IMR-90 (cell line): ENCODE measurements around the gene UPF1. TPM values are rescaled to one million over a fixed set of nuclear protein-coding genes. Genes with fewer than 3 reads are reported as not detected.
A peak's percentile ranks its signal among the peaks of the same experiment; 100 is the strongest.

Source experiments
- ATAC-seq: fragments of 200-7000 bp; cut with Tn5 transposase; 2 replicates; pipeline ENCODE4 v1.9.1; 2020; ENCODE audit warnings: low read depth, mild to moderate bottlenecking, moderate library complexity
- BruUV-seq: library from RNA; stranded (reverse); fragments of 400-500 nt; replicated peaks from 2 replicates; lab custom pipeline; 2021; lab: Mats Ljungman, UMichigan
- CTCF ChIA-PET: fragments of 300-600 bp; formaldehyde crosslinking; extraction: SDS; loops from one replicate; lab custom pipeline; 2021; ENCODE audit warnings: antibody characterized with exemption; lab: Yijun Ruan, JAX
- POLR2A ChIA-PET: fragments of 300-600 bp; sonication (Branson Sonifier 250); formaldehyde crosslinking; loops from one replicate; lab custom pipeline; 2022; ENCODE audit warnings: antibody characterized with exemption; ENCODE audit not compliant: unreplicated experiment; lab: Charles Lee
- DNase-seq: peaks from one replicate; pipeline ENCODE4 v3.0.0; 2013
- H2AFZ ChIP-seq: replicated peaks from 2 replicates; pipeline ENCODE3; 2013; ENCODE audit warnings: low read length, mild to moderate bottlenecking; ENCODE audit not compliant: poor library complexity
- H2AK5ac ChIP-seq: 2 replicates; pipeline ENCODE4 v1.6.1; 2013; ENCODE audit warnings: low read depth, low read length, inconsistent platforms
- H2AK9ac ChIP-seq: replicated peaks from 2 replicates; pipeline ENCODE3; 2013; ENCODE audit warnings: mild to moderate bottlenecking, low read depth, low read length, moderate library complexity; ENCODE audit not compliant: poor library complexity
- H2BK120ac ChIP-seq: 2 replicates; pipeline ENCODE4 v1.6.1; 2013; ENCODE audit warnings: low read depth, low read length, inconsistent platforms
- H2BK15ac ChIP-seq: 3 replicates; pipeline ENCODE4 v1.6.1; 2013; ENCODE audit warnings: low read depth, low read length, inconsistent platforms
- H2BK20ac ChIP-seq: 2 replicates; pipeline ENCODE4 v1.6.1; 2013; ENCODE audit warnings: low read depth, mild to moderate bottlenecking, inconsistent platforms, low read length, moderate library complexity
- H2BK5ac ChIP-seq: 2 replicates; pipeline ENCODE4 v1.6.1; 2013; ENCODE audit warnings: mild to moderate bottlenecking, low read depth, low read length, inconsistent platforms; ENCODE audit not compliant: poor library complexity, severe bottlenecking
- H3K14ac ChIP-seq: replicated peaks from 2 replicates; pipeline ENCODE4 v1.6.1; 2013; ENCODE audit warnings: low read depth, low read length, inconsistent platforms
- H3K18ac ChIP-seq: 2 replicates; pipeline ENCODE4 v1.6.1; 2013; ENCODE audit warnings: low read depth, low read length, control low read depth
- H3K23ac ChIP-seq: 2 replicates; pipeline ENCODE4 v1.6.1; 2013; ENCODE audit warnings: low read depth, low read length, inconsistent platforms
- H3K27ac ChIP-seq: 2 replicates; pipeline ENCODE4 v1.5.1; 2013; ENCODE audit warnings: mild to moderate bottlenecking, control low read depth, low read length; ENCODE audit not compliant: insufficient read depth
- H3K27me3 ChIP-seq: 2 replicates; pipeline ENCODE4 v1.6.1; 2013; ENCODE audit warnings: low read length; ENCODE audit not compliant: control insufficient read depth, insufficient read depth
- H3K36me3 ChIP-seq: 2 replicates; pipeline ENCODE4 v1.6.1; 2013; ENCODE audit warnings: low read length, mixed read lengths; ENCODE audit not compliant: control insufficient read depth, insufficient read depth
- H3K4ac ChIP-seq: 2 replicates; pipeline ENCODE4 v1.6.1; 2013; ENCODE audit warnings: low read depth, low read length, inconsistent platforms
- H3K4me1 ChIP-seq: 2 replicates; pipeline ENCODE4 v1.6.1; 2013; ENCODE audit warnings: low read length, mixed read lengths; ENCODE audit not compliant: control insufficient read depth, insufficient read depth
- H3K4me2 ChIP-seq: 2 replicates; pipeline ENCODE4 v1.6.1; 2013; ENCODE audit warnings: low read depth, mild to moderate bottlenecking, control low read depth, low read length, moderate library complexity
- H3K4me3 ChIP-seq: 2 replicates; pipeline ENCODE4 v1.5.1; 2013; ENCODE audit warnings: low read depth, mild to moderate bottlenecking, control low read depth, low read length, moderate library complexity; ENCODE audit not compliant: insufficient read depth
- H3K56ac ChIP-seq: 2 replicates; pipeline ENCODE4 v1.6.1; 2013; ENCODE audit warnings: low read length, inconsistent platforms; ENCODE audit not compliant: insufficient read depth; ENCODE audit errors: extremely low read depth
- H3K79me1 ChIP-seq, 2 experiments: 2 replicates each; pipeline ENCODE4 v1.6.1; 2013; ENCODE audit warnings: low read length in 2 of 2, inconsistent platforms in 1 of 2, low read depth in 1 of 2
- H3K9ac ChIP-seq: 2 replicates; pipeline ENCODE4 v1.6.1; 2013; ENCODE audit warnings: low read depth, low read length, control low read depth
- H3K9me1 ChIP-seq: 2 replicates; pipeline ENCODE4 v1.6.1; 2013; ENCODE audit warnings: low read length, inconsistent platforms; ENCODE audit not compliant: insufficient read depth
- H3K9me3 ChIP-seq: 2 replicates; pipeline ENCODE4 v1.6.1; 2013; ENCODE audit warnings: low read length; ENCODE audit not compliant: control insufficient read depth, insufficient read depth
- H4K20me1 ChIP-seq: 2 replicates; pipeline ENCODE4 v1.6.1; 2013; ENCODE audit warnings: low read length, inconsistent platforms; ENCODE audit not compliant: insufficient read depth
- H4K5ac ChIP-seq: 2 replicates; pipeline ENCODE4 v1.6.1; 2013; ENCODE audit warnings: mild to moderate bottlenecking, low read depth, low read length, control low read depth
- H4K8ac ChIP-seq, 2 experiments: 2 replicates each; pipeline ENCODE4 v1.6.1; 2013; ENCODE audit warnings: low read depth in 2 of 2, low read length in 2 of 2, control low read depth in 1 of 2, inconsistent platforms in 1 of 2
- H4K91ac ChIP-seq: 2 replicates; pipeline ENCODE4 v1.6.1; 2013; ENCODE audit warnings: low read depth, low read length, inconsistent platforms; ENCODE audit not compliant: insufficient read depth
- BHLHE40 ChIP-seq: fragments of 150-350 bp; IDR thresholded peaks from 2 replicates; pipeline ENCODE4 v1.6.1; 2016; ENCODE audit warnings: mild to moderate bottlenecking, low read depth, low read length
- CEBPB ChIP-seq: IDR thresholded peaks from 2 replicates; pipeline ENCODE4 v1.6.1; 2012; ENCODE audit warnings: low read depth, low read length, improper control_type of control experiment
- CHD1 ChIP-seq: IDR thresholded peaks from 2 replicates; pipeline ENCODE4 v1.6.1; 2012; ENCODE audit warnings: low read depth, low read length, improper control_type of control experiment
- MAZ ChIP-seq: IDR thresholded peaks from 2 replicates; pipeline ENCODE4 v1.6.1; 2012; ENCODE audit warnings: low read depth, mild to moderate bottlenecking, low read length, improper control_type of control experiment, moderate library complexity, borderline replicate concordance
- MXI1 ChIP-seq: IDR thresholded peaks from 2 replicates; pipeline ENCODE4 v1.6.1; 2012; ENCODE audit warnings: low read depth, mild to moderate bottlenecking, low read length, moderate library complexity, borderline replicate concordance
- NFE2L2 ChIP-seq: fragments of 150-350 bp; IDR thresholded peaks from 2 replicates; pipeline ENCODE4 v1.6.1; 2016; ENCODE audit warnings: low read depth, mild to moderate bottlenecking, low read length
- POLR2A ChIP-seq: IDR thresholded peaks from 2 replicates; pipeline ENCODE4 v1.6.1; 2012; ENCODE audit warnings: mild to moderate bottlenecking, low read depth, low read length
- RAD21 ChIP-seq: IDR thresholded peaks from 2 replicates; pipeline ENCODE4 v1.6.1; 2012; ENCODE audit warnings: low read length, improper control_type of control experiment
- RFX5 ChIP-seq: IDR thresholded peaks from 2 replicates; pipeline ENCODE4 v1.8.0; 2012; ENCODE audit warnings: low read depth, mild to moderate bottlenecking, low read length, moderate library complexity
- SMC3 ChIP-seq: fragments of 150-350 bp; IDR thresholded peaks from 2 replicates; pipeline ENCODE4 v1.6.1; 2016; ENCODE audit warnings: low read depth, mild to moderate bottlenecking, antibody characterized with exemption, low read length, moderate library complexity
- WGBS, 2 experiments: methylation state at CpG; one replicate each; pipeline versions ENCODE4 v1.1.5 to v1.1.7; 2013; ENCODE audit warnings: missing lambda C conversion rate in 2 of 2; ENCODE audit not compliant: insufficient read length in 1 of 2; ENCODE audit errors: extremely low coverage in 2 of 2; 5-methylcytosine and 5-hydroxymethylcytosine counted together
- dilution Hi-C: fragments of 300-500 bp; cut with HindIII; formaldehyde crosslinking; loops from one replicate; pipeline ENCODE4 v1.14.3; 2018; ENCODE audit warnings: low sequenced_read_pairs; ENCODE audit not compliant: unreplicated experiment
- in situ Hi-C: fragments of 300-500 bp; cut with MboI; formaldehyde crosslinking; loops from 3 replicates; pipeline ENCODE4 v1.14.3; 2019; ENCODE audit warnings: low sequenced_read_pairs, inconsistent platforms, mixed read lengths
- intact Hi-C: fragments of 100-400 bp; cut with micrococcal nuclease; formaldehyde crosslinking; loops from 2 replicates; pipeline ENCODE4 v1.10.0; 2022
- polyA plus RNA-seq, 3 experiments: library from polyadenylated mRNA; depleted of rRNA; stranded (reverse); fragments of >200 nt; gene quantifications; 2 replicates each; pipeline ENCODE4 v1.2.3, GENCODE V29; 2012; ENCODE audit warnings: low replicate concordance in 1 of 3
- total RNA-seq: library from RNA; depleted of rRNA; stranded (reverse); fragments of >200 nt; gene quantifications from 2 replicates; pipeline ENCODE4 v1.2.3, GENCODE V29; 2012
- TF ChIP-seq, protein P1 (sequence below): conservative IDR thresholded peaks from 2 replicates; pipeline ENCODE4 v1.5.1; 2012; ENCODE audit warnings: mild to moderate bottlenecking, low read depth, low read length, improper control_type of control experiment
- TF ChIP-seq, protein P2 (sequence below): fragments of 150-350 bp; IDR thresholded peaks from 2 replicates; pipeline ENCODE4 v1.6.1; 2016; ENCODE audit warnings: low read depth, mild to moderate bottlenecking, low read length, moderate library complexity, borderline replicate concordance
- TF ChIP-seq, protein P3 (sequence below): fragments of 150-350 bp; IDR thresholded peaks from 2 replicates; pipeline ENCODE4 v1.6.1; 2017; ENCODE audit warnings: mild to moderate bottlenecking, antibody characterized with exemption, low read length, low read depth

The UPF1 gene
- total and polyA plus RNA-seq, 2 of the 4 experiments (the other 2 are of a cell fraction): 31.2 to 50.3 TPM

- H4K20me1 ChIP-seq: peaks cover 11% of the 10 kb centered on the region; the same call in 1 of the 2 replicates
- H2BK15ac ChIP-seq: no peak overlapping the region
- H3K18ac ChIP-seq: no peak overlapping the region
- H3K9me3 ChIP-seq: peaks cover 4% of the 10 kb centered on the region
- peaks cover 2% of the 10 kb centered on the region; the same call in 1 of the 2 replicates for H3K4me1 ChIP-seq
- peak overlapping the region; percentile 67 for H2AFZ ChIP-seq
- H3K4ac ChIP-seq: no peak overlapping the region
- ChIA-PET POLR2A (no interaction called here), CTCF (no interaction called here)
- no peaks in the 10 kb centered on the region for H3K79me1 ChIP-seq
- intact Hi-C loops: no loop called here
- TF ChIP-seq BHLHE40 (no peak), CHD1 (no peak), NFE2L2 (no peak), MAZ (no peak), RAD21 (no peak), SMC3 (no peak), CEBPB (no peak), RFX5 (no peak), MXI1 (no peak), POLR2A (no peak)
- TF ChIP-seq, protein P1, sequence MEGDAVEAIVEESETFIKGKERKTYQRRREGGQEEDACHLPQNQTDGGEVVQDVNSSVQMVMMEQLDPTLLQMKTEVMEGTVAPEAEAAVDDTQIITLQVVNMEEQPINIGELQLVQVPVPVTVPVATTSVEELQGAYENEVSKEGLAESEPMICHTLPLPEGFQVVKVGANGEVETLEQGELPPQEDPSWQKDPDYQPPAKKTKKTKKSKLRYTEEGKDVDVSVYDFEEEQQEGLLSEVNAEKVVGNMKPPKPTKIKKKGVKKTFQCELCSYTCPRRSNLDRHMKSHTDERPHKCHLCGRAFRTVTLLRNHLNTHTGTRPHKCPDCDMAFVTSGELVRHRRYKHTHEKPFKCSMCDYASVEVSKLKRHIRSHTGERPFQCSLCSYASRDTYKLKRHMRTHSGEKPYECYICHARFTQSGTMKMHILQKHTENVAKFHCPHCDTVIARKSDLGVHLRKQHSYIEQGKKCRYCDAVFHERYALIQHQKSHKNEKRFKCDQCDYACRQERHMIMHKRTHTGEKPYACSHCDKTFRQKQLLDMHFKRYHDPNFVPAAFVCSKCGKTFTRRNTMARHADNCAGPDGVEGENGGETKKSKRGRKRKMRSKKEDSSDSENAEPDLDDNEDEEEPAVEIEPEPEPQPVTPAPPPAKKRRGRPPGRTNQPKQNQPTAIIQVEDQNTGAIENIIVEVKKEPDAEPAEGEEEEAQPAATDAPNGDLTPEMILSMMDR: no peak
- TF ChIP-seq, protein P2, sequence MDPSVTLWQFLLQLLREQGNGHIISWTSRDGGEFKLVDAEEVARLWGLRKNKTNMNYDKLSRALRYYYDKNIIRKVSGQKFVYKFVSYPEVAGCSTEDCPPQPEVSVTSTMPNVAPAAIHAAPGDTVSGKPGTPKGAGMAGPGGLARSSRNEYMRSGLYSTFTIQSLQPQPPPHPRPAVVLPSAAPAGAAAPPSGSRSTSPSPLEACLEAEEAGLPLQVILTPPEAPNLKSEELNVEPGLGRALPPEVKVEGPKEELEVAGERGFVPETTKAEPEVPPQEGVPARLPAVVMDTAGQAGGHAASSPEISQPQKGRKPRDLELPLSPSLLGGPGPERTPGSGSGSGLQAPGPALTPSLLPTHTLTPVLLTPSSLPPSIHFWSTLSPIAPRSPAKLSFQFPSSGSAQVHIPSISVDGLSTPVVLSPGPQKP: no peak
- TF ChIP-seq, protein P3, sequence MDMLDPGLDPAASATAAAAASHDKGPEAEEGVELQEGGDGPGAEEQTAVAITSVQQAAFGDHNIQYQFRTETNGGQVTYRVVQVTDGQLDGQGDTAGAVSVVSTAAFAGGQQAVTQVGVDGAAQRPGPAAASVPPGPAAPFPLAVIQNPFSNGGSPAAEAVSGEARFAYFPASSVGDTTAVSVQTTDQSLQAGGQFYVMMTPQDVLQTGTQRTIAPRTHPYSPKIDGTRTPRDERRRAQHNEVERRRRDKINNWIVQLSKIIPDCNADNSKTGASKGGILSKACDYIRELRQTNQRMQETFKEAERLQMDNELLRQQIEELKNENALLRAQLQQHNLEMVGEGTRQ: no peak
- H2AK5ac ChIP-seq: no peak overlapping the region
- 4% methylated on average over 29 of the region's 68 CpGs; no CpG with 5 or more reads in 1 of the 2 experiments for WGBS, 2 experiments
- H4K91ac ChIP-seq: no peak overlapping the region
- no TSS peak for BruUV-seq
- no peak overlapping the region for H2BK120ac ChIP-seq
- H3K27me3 ChIP-seq: peaks cover 74% of the 10 kb centered on the region
- H3K27ac ChIP-seq: no peak overlapping the region
- no peak overlapping the region for H2BK5ac ChIP-seq
- no peak overlapping the region for H3K4me3 ChIP-seq
- no peak overlapping the region for H4K8ac ChIP-seq
- in situ Hi-C loops: no loop called here
- H2BK20ac ChIP-seq: no peak overlapping the region
- H4K5ac ChIP-seq: no peak overlapping the region
- no peaks in the 10 kb centered on the region for H3K36me3 ChIP-seq
- DNase-seq: no peak
- H3K23ac ChIP-seq: no peak overlapping the region
- H3K14ac ChIP-seq: no peak overlapping the region
- ATAC-seq: no peak
- dilution Hi-C loops: no loop called here
- H3K9me1 ChIP-seq: peaks cover 2% of the 10 kb centered on the region; the same call in 1 of the 2 replicates
- no peak overlapping the region for H3K4me2 ChIP-seq
- no peak overlapping the region for H2AK9ac ChIP-seq
- H3K56ac ChIP-seq: no peak overlapping the region
- H3K9ac ChIP-seq: no peak overlapping the region
These were observed 43.0 kb upstream of the UPF1 start for GRCh38 chr19:18788529-18789421.
